ENCODE measurements around the gene ZC3H7A. TPM values are rescaled to one million over a fixed set of nuclear protein-coding genes. Genes with fewer than 3 reads are reported as not detected.

ZC3H7A gene
- total RNA-seq, 2 donors from 2014 or later = 29.0 to 32.1 TPM

DNA sequence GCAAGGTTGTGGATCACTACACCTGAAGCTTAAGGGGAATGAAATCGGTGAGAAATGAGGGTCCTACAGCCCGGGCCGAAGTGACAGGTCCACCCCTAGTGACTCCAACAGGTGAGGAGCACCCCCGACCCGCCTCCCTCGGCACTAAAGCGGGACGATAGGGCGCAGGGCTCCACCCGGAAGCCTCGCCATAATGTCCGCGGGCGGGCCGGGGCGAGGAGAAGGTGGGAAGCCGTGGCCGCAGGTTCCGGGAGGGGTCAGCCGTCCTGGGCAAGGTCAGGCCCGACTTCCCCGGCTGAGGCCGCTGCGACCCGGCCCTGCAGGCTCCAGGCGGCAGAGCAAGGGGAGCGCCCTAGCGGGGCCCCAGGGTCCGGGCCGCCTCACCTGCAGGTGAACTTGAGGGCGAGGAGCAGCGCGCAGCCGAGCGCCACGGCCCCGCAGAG is 54.9 kb downstream of the ZC3H7A start:
- Histone ChIP-seq H3K27ac (peak overlapping the region; percentile 95 to 98), H3K9me3 (no peaks in the 10 kb centered on the region), H3K36me3 (peaks cover 4% of the 10 kb centered on the region), H3K27me3 (no peaks in the 10 kb centered on the region), H3K4me3 (peak overlapping the region; percentile 77 to 100), H3K4me1 (peaks cover 0 to 42% of the 10 kb centered on the region in 2 donors)
- DNase-seq (ENCODE audit: low spot score) = no peak
- TF ChIP-seq, protein P1, sequence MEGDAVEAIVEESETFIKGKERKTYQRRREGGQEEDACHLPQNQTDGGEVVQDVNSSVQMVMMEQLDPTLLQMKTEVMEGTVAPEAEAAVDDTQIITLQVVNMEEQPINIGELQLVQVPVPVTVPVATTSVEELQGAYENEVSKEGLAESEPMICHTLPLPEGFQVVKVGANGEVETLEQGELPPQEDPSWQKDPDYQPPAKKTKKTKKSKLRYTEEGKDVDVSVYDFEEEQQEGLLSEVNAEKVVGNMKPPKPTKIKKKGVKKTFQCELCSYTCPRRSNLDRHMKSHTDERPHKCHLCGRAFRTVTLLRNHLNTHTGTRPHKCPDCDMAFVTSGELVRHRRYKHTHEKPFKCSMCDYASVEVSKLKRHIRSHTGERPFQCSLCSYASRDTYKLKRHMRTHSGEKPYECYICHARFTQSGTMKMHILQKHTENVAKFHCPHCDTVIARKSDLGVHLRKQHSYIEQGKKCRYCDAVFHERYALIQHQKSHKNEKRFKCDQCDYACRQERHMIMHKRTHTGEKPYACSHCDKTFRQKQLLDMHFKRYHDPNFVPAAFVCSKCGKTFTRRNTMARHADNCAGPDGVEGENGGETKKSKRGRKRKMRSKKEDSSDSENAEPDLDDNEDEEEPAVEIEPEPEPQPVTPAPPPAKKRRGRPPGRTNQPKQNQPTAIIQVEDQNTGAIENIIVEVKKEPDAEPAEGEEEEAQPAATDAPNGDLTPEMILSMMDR (IDR thresholded peaks at IDR 0.05) = no peak

DNA sequence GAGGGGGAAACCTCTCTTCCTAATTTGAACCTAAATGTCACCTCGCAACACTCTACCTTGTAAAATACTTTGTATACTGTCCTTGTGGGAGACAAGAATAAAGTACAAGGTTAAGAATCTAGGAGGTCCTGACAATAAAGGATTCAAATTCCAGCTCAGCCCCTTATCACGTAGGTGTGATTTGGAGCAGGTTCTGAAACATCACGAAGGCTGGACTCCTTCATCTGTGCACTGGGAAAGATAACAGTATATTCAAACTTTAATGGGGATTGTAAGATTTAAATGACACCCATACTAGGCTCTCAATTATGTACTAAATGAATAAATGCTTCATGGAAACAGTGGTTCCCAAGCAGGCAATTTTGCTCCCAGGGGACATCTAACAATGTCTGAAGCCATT is 56.5 kb downstream of the ZC3H7A start:
- Histone ChIP-seq H3K27ac (peak overlapping the region in 1 of 2 donors; percentile 98), H3K36me3 (peaks cover 19% of the 10 kb centered on the region), H3K9me3 (no peaks in the 10 kb centered on the region), H3K4me3 (peak overlapping the region in 1 of 2 donors; percentile 100), H3K27me3 (no peaks in the 10 kb centered on the region), H3K4me1 (peaks cover 0 to 55% of the 10 kb centered on the region in 2 donors)
- DNase-seq (ENCODE audit: low spot score) = no peak
- TF ChIP-seq, protein P1 (IDR thresholded peaks at IDR 0.05) = no peak

DNA sequence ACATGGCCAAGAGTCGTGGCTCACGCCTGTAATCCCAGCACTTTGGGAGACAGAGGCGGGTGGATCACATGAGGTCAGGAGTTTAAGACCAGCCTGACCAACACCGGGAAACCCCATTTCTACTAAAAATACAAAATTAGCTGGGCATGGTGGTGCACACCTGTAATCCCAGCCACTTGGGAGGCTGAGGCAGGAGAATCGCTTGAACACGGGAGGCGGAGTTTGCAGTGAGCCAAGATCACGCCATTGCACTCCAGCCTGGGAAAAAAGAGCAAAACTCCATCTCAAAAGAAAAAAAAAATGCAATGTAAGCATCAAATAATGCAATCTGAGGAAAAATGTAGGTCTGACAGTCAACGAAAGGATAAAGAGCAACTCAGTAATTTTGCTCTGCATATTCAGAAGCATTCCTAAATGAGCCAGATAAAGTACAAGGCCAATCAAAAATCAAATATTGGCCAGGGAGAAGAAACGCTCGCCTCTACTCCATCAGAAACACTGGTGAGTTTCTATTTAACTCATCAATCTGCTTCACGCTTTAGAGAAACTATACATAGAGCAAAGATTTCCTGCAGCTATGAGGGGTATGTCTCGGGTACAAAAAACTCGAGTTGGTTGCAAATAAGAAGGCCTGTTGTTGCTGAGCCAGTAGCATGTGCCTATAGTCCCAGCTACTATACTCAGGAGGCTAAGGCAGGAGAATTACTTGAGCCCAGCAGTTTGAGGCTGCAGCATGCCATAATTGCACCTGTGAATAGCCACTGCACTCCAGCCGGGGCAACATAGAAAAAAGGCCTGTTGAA is 58.1 kb downstream of the ZC3H7A start:
- Histone ChIP-seq H3K4me3 (no peak overlapping the region), H3K36me3 (peaks cover 25% of the 10 kb centered on the region), H3K9me3 (no peaks in the 10 kb centered on the region), H3K27ac (no peak overlapping the region), H3K27me3 (no peaks in the 10 kb centered on the region), H3K4me1 (peaks cover 0 to 62% of the 10 kb centered on the region in 2 donors)
- TF ChIP-seq, protein P1 (IDR thresholded peaks at IDR 0.05) = no peak
- no peak for DNase-seq (ENCODE audit: low spot score)

DNA sequence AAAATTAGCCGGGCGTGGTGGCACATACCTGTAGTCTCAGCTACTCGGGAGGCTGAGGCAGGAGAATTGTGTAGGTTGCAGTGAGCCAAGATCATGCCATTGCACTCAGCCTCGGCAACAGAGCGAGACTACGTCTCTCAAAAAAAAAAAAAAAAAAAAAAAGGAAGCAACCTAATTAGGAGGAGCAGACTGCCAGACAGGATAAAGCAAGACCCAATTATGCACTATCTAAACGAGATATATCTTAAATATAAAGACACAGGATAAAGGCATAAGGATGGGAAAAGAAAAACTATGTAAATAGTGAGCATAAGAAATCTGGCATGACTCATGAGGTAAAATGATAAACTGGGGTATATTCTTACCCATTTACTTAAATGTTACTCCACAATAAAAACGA is 59.3 kb downstream of the ZC3H7A start:
- TF ChIP-seq, protein P1 (IDR thresholded peaks at IDR 0.05) = no peak
- Histone ChIP-seq H3K4me3 (no peak overlapping the region), H3K4me1 (peaks cover 0 to 54% of the 10 kb centered on the region in 2 donors), H3K27ac (no peak overlapping the region), H3K9me3 (no peaks in the 10 kb centered on the region), H3K27me3 (no peaks in the 10 kb centered on the region), H3K36me3 (peaks cover 35% of the 10 kb centered on the region)
- DNase-seq (ENCODE audit: low spot score) = no peak

DNA sequence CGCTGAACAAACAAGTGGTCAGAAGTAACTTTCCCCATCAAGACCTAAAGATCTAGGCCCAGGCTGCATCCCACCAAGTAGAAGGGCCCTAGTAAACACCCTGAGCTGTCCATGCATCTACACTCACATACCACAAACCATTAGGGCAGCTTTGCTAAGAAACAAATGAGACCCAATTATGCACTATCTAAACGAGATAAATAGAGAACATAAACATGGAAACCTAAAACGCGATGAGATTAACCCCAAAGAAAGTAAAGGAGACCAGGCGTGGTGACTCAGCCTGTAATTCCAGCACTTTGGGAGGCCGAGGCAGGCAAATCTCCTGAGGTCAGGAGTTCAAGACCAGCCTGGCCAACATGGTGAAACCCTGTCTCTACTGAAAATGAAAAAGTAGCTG is 60.2 kb downstream of the ZC3H7A start:
- DNase-seq (ENCODE audit: low spot score) = no peak
- no peaks in the 10 kb centered on the region for H3K27me3 ChIP-seq
- peaks cover 43% of the 10 kb centered on the region for H3K36me3 ChIP-seq
- no peak overlapping the region for H3K27ac ChIP-seq
- no peaks in the 10 kb centered on the region for H3K9me3 ChIP-seq
- TF ChIP-seq, protein P1 (IDR thresholded peaks at IDR 0.05) = no peak
- peaks cover 0 to 54% of the 10 kb centered on the region in 2 donors for H3K4me1 ChIP-seq
- no peak overlapping the region for H3K4me3 ChIP-seq

All from right atrium auricular region (tissue), 2 donors.